Measurements from ENCODE around the gene INKA2. TPM values are rescaled to one million over a fixed set of nuclear protein-coding genes. Genes with fewer than 3 reads are reported as not detected.

INKA2 gene
- total RNA-seq, 1 experiment from 2014 or later: 0.54 TPM

GRCh38 chr1:111725192-111725591 is 14.0 kb downstream of the INKA2 start:
- Histone ChIP-seq H3K27me3 (ENCODE audit: control insufficient read depth, insufficient read depth, low read length) (no peaks in the 10 kb centered on the region), H3K27ac (ENCODE audit: low read length) (no peak overlapping the region), H3K4me3 (ENCODE audit: low read depth in 2 of 2, low read length in 2 of 2) (no peak overlapping the region), H3K36me3 (ENCODE audit: control insufficient read depth, insufficient read depth, low read length) (no peaks in the 10 kb centered on the region), H3K4me1 (ENCODE audit: control insufficient read depth, insufficient read depth, low read length) (no peaks in the 10 kb centered on the region), H3K9me3 (ENCODE audit: control insufficient read depth, insufficient read depth, low read depth, low read length) (no peaks in the 10 kb centered on the region)
- intact Hi-C loops (cut with micrococcal nuclease; ENCODE audit: unreplicated experiment) (no loop called here), in situ Hi-C loops (cut with HindIII; ENCODE audit: low pct_unique_long_range_greater_than_20kb, low sequenced_read_pairs) (no loop called here)
- ATAC-seq (no peak), DNase-seq (ENCODE audit: low read depth, low spot score) (no peak)
- no TSS peak for BruUV-seq (replicated peaks)
- POLR2A ChIA-PET: no interaction called here
- TF ChIP-seq SIN3A (IDR thresholded peaks at IDR 0.05; ENCODE audit: borderline replicate concordance, insufficient read depth, low read depth, low read length): no peak
- TF ChIP-seq CTCF (IDR thresholded peaks at IDR 0.05): no peak
- TF ChIP-seq TCF7L2 (IDR thresholded peaks at IDR 0.05; ENCODE audit: low read depth, low read length): no peak
- TF ChIP-seq REST (IDR thresholded peaks at IDR 0.05; ENCODE audit: insufficient read depth in 1 of 2, low read depth in 2 of 2, low read length in 1 of 2): no peak
- CTCF ChIA-PET: interaction anchor here (0.6 kb wide), 2 partner anchors 243 to 246 kb away, joined by 5 to 12 read pairs; no protein-coding TSS in a partner anchor

DNA sequence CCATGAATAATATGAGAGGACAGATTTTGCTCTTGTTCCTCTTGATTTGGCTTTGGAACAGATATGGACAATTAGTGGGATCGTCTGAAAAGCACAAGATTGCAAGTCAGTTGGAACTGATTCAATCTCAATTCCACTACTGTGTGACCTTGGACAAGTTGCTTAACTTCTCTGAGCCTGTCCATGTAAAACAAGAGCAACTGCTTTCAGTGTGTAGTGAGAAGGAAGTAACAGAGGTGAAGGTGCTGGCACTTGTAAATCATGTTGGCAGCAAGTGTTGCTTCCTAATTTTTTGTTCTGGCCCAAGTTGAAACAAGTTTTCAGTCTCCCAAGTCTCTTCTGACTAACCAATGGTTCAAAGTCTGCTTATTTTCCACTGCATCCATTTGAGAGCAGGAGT is 15.3 kb downstream of the INKA2 start:
- Histone ChIP-seq H3K4me1 (ENCODE audit: control insufficient read depth, insufficient read depth, low read length) (no peaks in the 10 kb centered on the region), H3K9me3 (ENCODE audit: control insufficient read depth, insufficient read depth, low read depth, low read length) (no peaks in the 10 kb centered on the region), H3K27me3 (ENCODE audit: control insufficient read depth, insufficient read depth, low read length) (no peaks in the 10 kb centered on the region), H3K27ac (ENCODE audit: low read length) (no peak overlapping the region), H3K36me3 (ENCODE audit: control insufficient read depth, insufficient read depth, low read length) (no peaks in the 10 kb centered on the region), H3K4me3 (ENCODE audit: low read depth in 2 of 2, low read length in 2 of 2) (no peak overlapping the region)
- ATAC-seq: no peak
- in situ Hi-C loops (cut with HindIII; ENCODE audit: low pct_unique_long_range_greater_than_20kb, low sequenced_read_pairs) (no loop called here), intact Hi-C loops (cut with micrococcal nuclease; ENCODE audit: unreplicated experiment) (no loop called here)
- POLR2A ChIA-PET: no interaction called here
- CTCF ChIA-PET: no interaction called here
- TF ChIP-seq TCF7L2 (IDR thresholded peaks at IDR 0.05; ENCODE audit: low read depth, low read length) (no peak), POLR2AphosphoS5 (IDR thresholded peaks at IDR 0.05; ENCODE audit: low read depth, low read length) (no peak), REST (IDR thresholded peaks at IDR 0.05; ENCODE audit: insufficient read depth in 1 of 2, low read depth in 2 of 2, low read length in 1 of 2) (no peak), SIN3A (IDR thresholded peaks at IDR 0.05; ENCODE audit: borderline replicate concordance, insufficient read depth, low read depth, low read length) (no peak), CTCF (IDR thresholded peaks at IDR 0.05) (no peak)
- BruUV-seq (replicated peaks): no TSS peak
- DNase-seq (ENCODE audit: low read depth, low spot score): no peak

Measured in Panc1 (cell line).